Endodermal cell (in vitro differentiated cells): ENCODE data around the gene ZNF200. TPM values are rescaled to one million over a fixed set of nuclear protein-coding genes. Genes with fewer than 3 reads are reported as not detected.

ENCODE experiments used
- DNase-seq: peaks from one replicate; pipeline ENCODE4 v3.0.0-alpha.2; 2017
- H3K27ac ChIP-seq: 2 replicates; pipeline ENCODE4 v1.5.1; 2013; ENCODE audit warnings: mild to moderate bottlenecking, low read depth, low read length, moderate library complexity
- H3K27me3 ChIP-seq: 2 replicates; pipeline ENCODE4 v1.6.1; 2013; ENCODE audit warnings: mild to moderate bottlenecking, low read length, moderate library complexity; ENCODE audit not compliant: insufficient read depth, control insufficient read depth, poor library complexity, severe bottlenecking
- H3K36me3 ChIP-seq: 2 replicates; pipeline ENCODE4 v1.7.0; 2013; ENCODE audit warnings: mild to moderate bottlenecking, low read length, moderate library complexity; ENCODE audit not compliant: control insufficient read depth, insufficient read depth
- H3K4me1 ChIP-seq: one replicate; pipeline ENCODE4 v1.7.0; 2013; ENCODE audit warnings: low read length; ENCODE audit not compliant: control insufficient read depth, insufficient read depth
- H3K4me3 ChIP-seq: 2 replicates; pipeline ENCODE4 v1.5.1; 2013; ENCODE audit warnings: mild to moderate bottlenecking, low read length, moderate library complexity
- H3K9ac ChIP-seq: 2 replicates; pipeline ENCODE4 v1.6.1; 2013; ENCODE audit warnings: mild to moderate bottlenecking, low read length, moderate library complexity; ENCODE audit not compliant: poor library complexity, severe bottlenecking; ENCODE audit errors: extremely low read depth
- H3K9me3 ChIP-seq: 2 replicates; pipeline ENCODE4 v1.6.1; 2013; ENCODE audit warnings: mild to moderate bottlenecking, low read length, moderate library complexity; ENCODE audit not compliant: control insufficient read depth
- H3K27ac Mint-ChIP-seq: 2 replicates; pipeline ENCODE4 v1.8.0; 2020; ENCODE audit warnings: mixed read lengths
- H3K27me3 Mint-ChIP-seq: 2 replicates; pipeline ENCODE4 v1.8.0; 2021; ENCODE audit warnings: mild to moderate bottlenecking, mixed read lengths; ENCODE audit not compliant: insufficient read depth
- H3K36me3 Mint-ChIP-seq: 2 replicates; pipeline ENCODE4 v1.8.0; 2020; ENCODE audit warnings: low read depth, mixed read lengths
- H3K4me1 Mint-ChIP-seq: 2 replicates; pipeline ENCODE4 v1.8.0; 2020; ENCODE audit warnings: mixed read lengths
- H3K4me3 Mint-ChIP-seq: 2 replicates; pipeline ENCODE4 v1.8.0; 2020; ENCODE audit warnings: mild to moderate bottlenecking, moderate library complexity, mixed read lengths
- H3K9me3 Mint-ChIP-seq: 2 replicates; pipeline ENCODE4 v1.8.0; 2020; ENCODE audit warnings: mild to moderate bottlenecking, mixed read lengths
- WGBS, 2 experiments: methylation state at CpG; one replicate each; pipeline versions ENCODE4 v1.1.5 to v1.1.7; 2013; ENCODE audit warnings: missing lambda C conversion rate in 2 of 2, mixed read lengths in 1 of 2; ENCODE audit not compliant: insufficient coverage in 1 of 2, insufficient read length in 1 of 2; 5-methylcytosine and 5-hydroxymethylcytosine counted together
- total RNA-seq, 2 donors: library from RNA; stranded (reverse); fragmentation: NEBNext Ultra II Directional in 1 of 2; extraction: Animal tissue kit (Norgen Biotek cat#: 25700) in 1 of 2; gene quantifications; 2 replicates in 1 of 2; 3 replicates in 1 of 2; pipeline ENCODE4 v1.2.1, GENCODE V29; 2021
- TF ChIP-seq, protein P1 (sequence below): fragments of 200-600 bp; sonication (generic); conservative IDR thresholded peaks from 2 replicates; pipeline ENCODE4 v1.5.0; 2021; ENCODE audit warnings: antibody characterized with exemption, mild to moderate bottlenecking

ZNF200 gene
- total RNA-seq, 2 donors from 2014 or later = 11.2 TPM

DNA sequence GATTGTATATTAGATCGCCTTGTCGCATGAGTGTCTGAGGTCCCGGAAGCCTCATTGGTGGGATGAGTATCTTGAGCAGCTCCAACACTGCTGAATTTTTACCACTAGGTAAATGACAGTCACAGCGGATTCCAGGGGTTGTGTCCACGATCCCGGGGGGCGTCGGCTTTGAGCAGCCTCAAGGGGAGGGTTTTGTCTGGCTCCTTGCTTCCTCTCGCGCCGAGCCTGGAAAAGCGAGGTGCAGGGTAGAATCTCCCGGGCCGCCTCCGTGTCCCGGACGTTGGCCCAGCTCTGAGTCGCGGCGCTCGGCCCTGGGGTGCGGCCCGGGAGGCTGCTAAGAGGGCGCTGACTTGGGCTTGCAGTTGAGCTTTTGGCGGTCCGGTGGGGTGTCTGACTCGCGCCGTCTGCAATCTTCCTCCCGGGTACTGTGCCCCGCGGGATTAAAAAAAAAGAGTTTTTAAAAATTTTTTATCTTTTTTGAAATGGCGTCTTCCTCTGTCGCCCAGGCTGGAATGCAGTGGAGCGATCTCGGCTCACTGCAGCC lies 42.4 kb downstream of the ZNF200 start:
- H3K4me1 ChIP-seq = no peaks in the 10 kb centered on the region
- no peaks in the 10 kb centered on the region for H3K9me3 ChIP-seq
- 84 to 89% methylated on average over 36 of the region's 36 CpGs for WGBS, 2 experiments
- no peak overlapping the region for H3K9ac ChIP-seq
- no peaks in the 10 kb centered on the region for H3K36me3 ChIP-seq
- H3K27ac Mint-ChIP-seq = no peak overlapping the region
- DNase-seq = peak; percentile 47
- peaks cover 7% of the 10 kb centered on the region for H3K4me1 Mint-ChIP-seq
- H3K27me3 ChIP-seq = peaks cover 44% of the 10 kb centered on the region
- peak overlapping the region; percentile 93 for H3K4me3 Mint-ChIP-seq
- H3K27me3 Mint-ChIP-seq = peaks cover 66% of the 10 kb centered on the region
- H3K4me3 ChIP-seq = no peak overlapping the region
- H3K36me3 Mint-ChIP-seq = no peaks in the 10 kb centered on the region
- TF ChIP-seq, protein P1, sequence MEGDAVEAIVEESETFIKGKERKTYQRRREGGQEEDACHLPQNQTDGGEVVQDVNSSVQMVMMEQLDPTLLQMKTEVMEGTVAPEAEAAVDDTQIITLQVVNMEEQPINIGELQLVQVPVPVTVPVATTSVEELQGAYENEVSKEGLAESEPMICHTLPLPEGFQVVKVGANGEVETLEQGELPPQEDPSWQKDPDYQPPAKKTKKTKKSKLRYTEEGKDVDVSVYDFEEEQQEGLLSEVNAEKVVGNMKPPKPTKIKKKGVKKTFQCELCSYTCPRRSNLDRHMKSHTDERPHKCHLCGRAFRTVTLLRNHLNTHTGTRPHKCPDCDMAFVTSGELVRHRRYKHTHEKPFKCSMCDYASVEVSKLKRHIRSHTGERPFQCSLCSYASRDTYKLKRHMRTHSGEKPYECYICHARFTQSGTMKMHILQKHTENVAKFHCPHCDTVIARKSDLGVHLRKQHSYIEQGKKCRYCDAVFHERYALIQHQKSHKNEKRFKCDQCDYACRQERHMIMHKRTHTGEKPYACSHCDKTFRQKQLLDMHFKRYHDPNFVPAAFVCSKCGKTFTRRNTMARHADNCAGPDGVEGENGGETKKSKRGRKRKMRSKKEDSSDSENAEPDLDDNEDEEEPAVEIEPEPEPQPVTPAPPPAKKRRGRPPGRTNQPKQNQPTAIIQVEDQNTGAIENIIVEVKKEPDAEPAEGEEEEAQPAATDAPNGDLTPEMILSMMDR = no peak
- H3K9me3 Mint-ChIP-seq = peaks cover 9% of the 10 kb centered on the region
- H3K27ac ChIP-seq = no peak overlapping the region

DNA sequence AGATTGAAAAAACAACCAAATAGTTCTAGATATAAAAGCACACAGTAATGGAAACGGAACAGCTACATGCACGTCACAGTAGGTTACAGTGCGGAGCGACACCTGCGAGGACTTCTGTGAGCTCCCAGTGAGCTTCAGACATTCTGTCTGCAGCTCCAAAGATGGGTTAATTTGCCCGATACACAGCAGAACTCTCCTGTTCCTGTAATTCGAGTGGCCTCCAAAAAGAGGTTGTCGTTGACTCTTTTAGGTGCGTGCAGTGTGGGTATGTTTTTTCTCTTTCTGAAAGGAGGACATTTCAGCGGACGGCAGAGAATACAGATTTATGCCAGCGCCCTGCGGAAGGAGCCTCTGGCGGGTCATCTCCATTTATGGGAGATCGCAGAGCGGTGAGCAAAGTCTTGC lies 44.0 kb downstream of the ZNF200 start:
- Histone ChIP-seq H3K9me3 (no peaks in the 10 kb centered on the region), H3K27ac (no peak overlapping the region), H3K27me3 (peaks cover 44% of the 10 kb centered on the region), H3K4me3 (peak overlapping the region; percentile 88), H3K9ac (no peak overlapping the region), H3K36me3 (no peaks in the 10 kb centered on the region), H3K4me1 (no peaks in the 10 kb centered on the region)
- Mint-ChIP-seq H3K27me3 (peaks cover 68% of the 10 kb centered on the region), H3K36me3 (no peaks in the 10 kb centered on the region), H3K9me3 (peaks cover 9% of the 10 kb centered on the region), H3K27ac (peak overlapping the region; percentile 32), H3K4me3 (peak overlapping the region; percentile 93), H3K4me1 (peaks cover 7% of the 10 kb centered on the region)
- TF ChIP-seq, protein P1 = no peak
- 2 to 3% methylated on average over 14 to 16 of the region's 16 CpGs for WGBS, 2 experiments
- DNase-seq = no peak

DNA sequence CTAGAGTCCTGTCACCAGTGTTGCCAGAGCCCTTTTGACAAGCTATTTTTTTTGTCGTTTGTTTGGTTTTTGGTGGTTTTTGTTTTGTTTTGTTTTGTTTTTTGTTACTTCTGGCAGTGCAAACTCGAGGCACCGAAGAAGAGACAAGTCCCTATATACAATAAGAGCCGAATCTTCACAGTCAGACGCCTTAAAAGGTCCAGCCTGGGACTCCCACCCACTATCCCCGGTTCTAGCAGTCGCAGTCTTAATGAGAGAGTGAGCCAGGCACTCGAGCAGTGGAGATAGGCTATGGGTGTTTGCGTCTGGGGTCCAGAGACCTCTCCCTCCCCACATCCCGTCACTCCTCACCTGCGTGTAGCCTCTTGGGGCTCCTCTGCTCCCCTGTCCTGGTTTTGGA lies 45.1 kb downstream of the ZNF200 start:
- Histone ChIP-seq H3K9me3 (no peaks in the 10 kb centered on the region), H3K27me3 (peaks cover 36% of the 10 kb centered on the region), H3K27ac (no peak overlapping the region), H3K9ac (no peak overlapping the region), H3K36me3 (no peaks in the 10 kb centered on the region), H3K4me1 (no peaks in the 10 kb centered on the region), H3K4me3 (peak overlapping the region; percentile 88)
- 10 to 26% methylated on average over 3 to 11 of the region's 11 CpGs for WGBS, 2 experiments
- peak overlapping the region; percentile 93 for H3K4me3 Mint-ChIP-seq
- H3K27me3 Mint-ChIP-seq = peaks cover 67% of the 10 kb centered on the region
- TF ChIP-seq, protein P1 = no peak
- DNase-seq = peak; percentile 56
- peak overlapping the region; percentile 30 for H3K27ac Mint-ChIP-seq
- no peaks in the 10 kb centered on the region for H3K36me3 Mint-ChIP-seq
- peaks cover 7% of the 10 kb centered on the region for H3K4me1 Mint-ChIP-seq
- H3K9me3 Mint-ChIP-seq = peaks cover 9% of the 10 kb centered on the region
